Measurements from ENCODE around the gene UBP1. TPM values are rescaled to one million over a fixed set of nuclear protein-coding genes. Genes with fewer than 3 reads are reported as not detected.
"Not testable (repeated sequence)": the region's sequence is repeated elsewhere in the genome, so short reads cannot be mapped to it uniquely, and the experiment has no call there.

Gene UBP1
- total RNA-seq, 4 donors from 2014 or later: 51.4 to 71.4 (median 53.9) TPM

DNA sequence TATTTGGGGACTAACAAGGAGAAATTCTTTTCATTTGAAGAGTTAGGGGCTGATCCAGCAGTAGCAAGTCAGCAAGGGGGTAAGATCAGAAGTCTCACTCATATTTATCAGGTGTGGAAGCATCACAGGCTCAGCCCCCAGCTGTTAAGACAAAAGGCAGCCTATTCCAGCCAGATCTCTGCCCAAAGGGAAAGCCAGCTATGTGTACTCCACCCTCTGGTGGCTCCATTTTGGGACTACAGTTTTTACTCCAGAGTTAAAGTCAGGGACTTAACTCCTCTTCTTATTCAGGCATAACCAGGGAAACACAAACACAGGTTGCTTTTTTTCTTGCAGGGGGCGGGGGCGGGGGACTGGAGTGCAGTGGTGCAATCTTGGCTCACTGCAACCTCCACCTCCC, 19.2 kb downstream of the UBP1 start:
- no peaks in the 10 kb centered on the region for H3K9me3 ChIP-seq
- no peaks in the 10 kb centered on the region for H3K27me3 ChIP-seq
- DNase-seq (ENCODE audit: low spot score in 2 of 2): no peak
- H3K27ac ChIP-seq: no peak overlapping the region
- WGBS, 2 donors: 96 to 97% methylated on average over 2 of the region's 2 CpGs
- peaks cover 0 to under 1% (median 0%) of the 10 kb centered on the region in 4 donors for H3K4me1 ChIP-seq
- TF ChIP-seq EP300 (IDR thresholded peaks at IDR 0.05): no peak
- TF ChIP-seq, protein P1, sequence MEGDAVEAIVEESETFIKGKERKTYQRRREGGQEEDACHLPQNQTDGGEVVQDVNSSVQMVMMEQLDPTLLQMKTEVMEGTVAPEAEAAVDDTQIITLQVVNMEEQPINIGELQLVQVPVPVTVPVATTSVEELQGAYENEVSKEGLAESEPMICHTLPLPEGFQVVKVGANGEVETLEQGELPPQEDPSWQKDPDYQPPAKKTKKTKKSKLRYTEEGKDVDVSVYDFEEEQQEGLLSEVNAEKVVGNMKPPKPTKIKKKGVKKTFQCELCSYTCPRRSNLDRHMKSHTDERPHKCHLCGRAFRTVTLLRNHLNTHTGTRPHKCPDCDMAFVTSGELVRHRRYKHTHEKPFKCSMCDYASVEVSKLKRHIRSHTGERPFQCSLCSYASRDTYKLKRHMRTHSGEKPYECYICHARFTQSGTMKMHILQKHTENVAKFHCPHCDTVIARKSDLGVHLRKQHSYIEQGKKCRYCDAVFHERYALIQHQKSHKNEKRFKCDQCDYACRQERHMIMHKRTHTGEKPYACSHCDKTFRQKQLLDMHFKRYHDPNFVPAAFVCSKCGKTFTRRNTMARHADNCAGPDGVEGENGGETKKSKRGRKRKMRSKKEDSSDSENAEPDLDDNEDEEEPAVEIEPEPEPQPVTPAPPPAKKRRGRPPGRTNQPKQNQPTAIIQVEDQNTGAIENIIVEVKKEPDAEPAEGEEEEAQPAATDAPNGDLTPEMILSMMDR (IDR thresholded peaks at IDR 0.05): no peak
- TF ChIP-seq POLR2A (IDR thresholded peaks at IDR 0.05): no peak
- H3K4me3 ChIP-seq: no peak overlapping the region
- H3K36me3 ChIP-seq: peaks cover 0 to 65% (median 0%) of the 10 kb centered on the region in 3 donors

DNA sequence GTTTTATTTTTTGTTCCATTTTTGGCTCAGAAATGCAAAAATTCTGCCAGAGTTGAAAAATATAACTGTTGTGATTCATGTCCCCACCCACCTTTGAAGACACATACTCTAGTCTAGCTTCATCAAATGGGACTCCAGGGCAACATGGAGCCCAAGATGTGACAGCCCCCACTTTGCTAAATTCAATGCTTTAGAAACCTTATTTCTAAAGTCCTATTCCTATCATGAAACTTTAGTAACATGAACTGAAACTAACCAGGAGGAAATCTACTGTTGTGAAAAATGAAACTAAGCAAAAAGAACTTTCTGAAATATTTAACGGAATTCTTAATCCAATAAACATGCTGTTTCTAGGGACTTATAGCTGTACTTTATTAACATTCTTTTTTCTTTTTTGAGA, 20.3 kb downstream of the UBP1 start:
- no peaks in the 10 kb centered on the region for H3K9me3 ChIP-seq
- H3K27ac ChIP-seq: no peak overlapping the region
- no peak for DNase-seq (ENCODE audit: low spot score in 2 of 2)
- TF ChIP-seq, protein P1 (IDR thresholded peaks at IDR 0.05): no peak
- TF ChIP-seq EP300 (IDR thresholded peaks at IDR 0.05) (no peak), POLR2A (IDR thresholded peaks at IDR 0.05) (no peak)
- peaks cover 0 to 68% (median 0%) of the 10 kb centered on the region in 3 donors for H3K36me3 ChIP-seq
- H3K4me1 ChIP-seq: no peaks in the 10 kb centered on the region
- H3K27me3 ChIP-seq: no peaks in the 10 kb centered on the region
- 81 to 100% methylated on average over 1 of the region's 1 CpG for WGBS, 2 donors
- H3K4me3 ChIP-seq: no peak overlapping the region

DNA sequence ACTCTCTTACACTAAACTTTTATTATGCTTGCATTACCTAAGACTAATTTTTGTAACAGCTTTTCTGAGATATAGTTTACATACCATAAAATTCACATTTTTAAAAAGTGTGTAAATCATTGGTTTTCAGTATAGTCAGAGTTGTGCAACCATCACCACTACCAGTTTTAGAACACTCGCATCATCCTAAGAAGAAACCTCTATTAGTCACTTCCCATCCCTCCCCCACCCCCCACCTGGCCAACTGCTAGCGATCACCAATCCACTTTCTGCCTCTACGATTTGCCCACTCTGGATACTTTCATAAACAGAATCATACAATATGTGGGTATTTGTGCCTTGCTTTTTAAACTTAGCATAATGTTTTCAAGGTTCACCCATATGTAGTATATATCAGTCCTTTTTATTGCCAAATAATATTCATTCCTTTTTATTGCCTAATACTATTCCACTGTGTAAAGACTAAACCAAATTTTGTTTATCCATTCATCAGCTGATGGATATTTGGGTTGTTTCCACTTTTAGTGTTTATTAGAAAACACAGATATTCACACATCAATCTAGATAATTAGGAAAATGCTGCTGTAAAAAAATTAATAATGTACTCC, 23.0 kb downstream of the UBP1 start:
- DNase-seq (ENCODE audit: low spot score in 2 of 2): no peak
- peaks cover 0 to 67% (median 0%) of the 10 kb centered on the region in 3 donors for H3K36me3 ChIP-seq
- H3K4me3 ChIP-seq: no peak overlapping the region
- no peaks in the 10 kb centered on the region for H3K9me3 ChIP-seq
- H3K27me3 ChIP-seq: no peaks in the 10 kb centered on the region
- no peaks in the 10 kb centered on the region for H3K4me1 ChIP-seq
- TF ChIP-seq, protein P1 (IDR thresholded peaks at IDR 0.05): no peak
- TF ChIP-seq EP300 (IDR thresholded peaks at IDR 0.05) (no peak), POLR2A (IDR thresholded peaks at IDR 0.05) (no peak)
- 89 to 90% methylated on average over 3 of the region's 3 CpGs for WGBS, 2 donors
- no peak overlapping the region for H3K27ac ChIP-seq

DNA sequence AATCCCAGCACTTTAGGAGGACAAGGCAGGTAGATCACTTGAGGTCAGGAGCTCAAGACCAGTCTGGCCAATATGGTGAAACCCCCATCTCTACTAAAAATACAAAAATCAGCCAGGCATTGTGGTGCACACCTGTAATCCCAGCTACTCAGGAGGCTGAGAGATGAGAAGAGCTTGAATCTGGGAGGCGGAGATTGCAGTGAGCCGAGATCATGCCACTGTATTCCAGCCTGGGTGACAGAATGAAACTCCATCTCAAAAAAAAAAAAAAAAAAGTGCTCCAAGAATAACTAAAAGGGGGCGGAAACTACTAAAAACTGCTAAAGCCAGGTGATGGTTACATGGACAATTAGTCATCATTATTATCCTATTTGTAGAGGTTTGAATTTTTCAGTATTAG, 29.4 kb downstream of the UBP1 start:
- peaks cover 3 to 81% (median 9%) of the 10 kb centered on the region in 3 donors for H3K36me3 ChIP-seq

DNA sequence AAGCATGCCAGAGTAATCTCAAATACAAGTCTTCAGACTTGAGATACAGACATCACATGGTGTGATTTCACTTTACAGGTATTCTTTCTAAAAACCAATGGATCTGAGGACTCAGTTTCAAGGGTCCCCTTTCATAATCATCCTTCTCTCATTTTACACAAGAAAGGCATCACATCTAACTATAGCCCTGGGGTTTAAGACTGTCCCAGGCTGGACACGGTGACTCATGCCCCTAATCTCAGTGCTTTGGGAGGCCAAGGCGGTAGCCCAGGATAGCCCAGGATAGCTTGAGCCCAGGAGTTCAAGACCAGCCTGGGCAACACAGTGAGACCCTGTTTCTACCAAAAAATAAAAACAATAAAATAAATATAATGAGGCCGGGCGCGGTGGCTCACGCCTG, 36.4 kb downstream of the UBP1 start:
- no peaks in the 10 kb centered on the region for H3K27me3 ChIP-seq
- H3K4me3 ChIP-seq: no peak overlapping the region
- no peak for DNase-seq (ENCODE audit: low spot score in 2 of 2)
- H3K27ac ChIP-seq: no peak overlapping the region
- WGBS, 2 donors: 95 to 99% methylated on average over 6 of the region's 6 CpGs
- TF ChIP-seq, protein P1 (IDR thresholded peaks at IDR 0.05): no peak
- TF ChIP-seq EP300 (IDR thresholded peaks at IDR 0.05) (no peak), POLR2A (IDR thresholded peaks at IDR 0.05) (no peak)
- H3K4me1 ChIP-seq: no peaks in the 10 kb centered on the region
- H3K9me3 ChIP-seq: no peaks in the 10 kb centered on the region
- H3K36me3 ChIP-seq: peaks cover 0 to 93% (median 0%) of the 10 kb centered on the region in 3 donors

More for the DNA sequence above, 29.4 kb downstream of the UBP1 start:
- H3K27ac ChIP-seq; H3K9me3 ChIP-seq; H3K27me3 ChIP-seq; H3K4me1 ChIP-seq; H3K4me3 ChIP-seq; DNase-seq (ENCODE audit: low spot score in 2 of 2): not testable (repeated sequence)
- 94 to 98% methylated on average over 3 of the region's 3 CpGs for WGBS, 2 donors

Data from tibial nerve (tissue), 4 donors.